NT2/D1 (cell line): ENCODE data around the gene GALNT7.

Experiments
- DNase-seq: peaks from one replicate; pipeline ENCODE4 v3.0.0-alpha.2; 2011; ENCODE audit warnings: low read depth, low spot score
- H3K27me3 ChIP-seq: 2 replicates; pipeline ENCODE4 v1.6.0; 2011; ENCODE audit warnings: mild to moderate bottlenecking; ENCODE audit not compliant: insufficient read length, insufficient read depth
- H3K36me3 ChIP-seq: 2 replicates; pipeline ENCODE4 v1.6.1; 2011; ENCODE audit warnings: mild to moderate bottlenecking, low read length, mixed read lengths; ENCODE audit not compliant: insufficient read depth, insufficient read length
- H3K4me1 ChIP-seq: 2 replicates; pipeline ENCODE4 v1.5.1; 2011; ENCODE audit not compliant: insufficient read depth, insufficient read length
- H3K4me3 ChIP-seq: 2 replicates; pipeline ENCODE4 v1.5.1; 2011; ENCODE audit warnings: low read depth; ENCODE audit not compliant: insufficient read length
- H3K9ac ChIP-seq: 2 replicates; pipeline ENCODE4 v1.6.0; 2011; ENCODE audit warnings: low read depth; ENCODE audit not compliant: insufficient read length
- H3K9me3 ChIP-seq: 2 replicates; pipeline ENCODE4 v1.5.1; 2011; ENCODE audit warnings: mild to moderate bottlenecking, low read length; ENCODE audit not compliant: insufficient read depth
- SUZ12 ChIP-seq: IDR thresholded peaks from 2 replicates; pipeline ENCODE4 v1.6.1; 2011; ENCODE audit not compliant: insufficient read length, insufficient read depth; ENCODE audit errors: extremely low read depth
- YY1 ChIP-seq: IDR thresholded peaks from 2 replicates; pipeline ENCODE4 v1.6.1; 2011; ENCODE audit not compliant: insufficient read length, insufficient read depth
- ZNF274 ChIP-seq: IDR thresholded peaks from 2 replicates; pipeline ENCODE4 v1.6.1; 2011; ENCODE audit warnings: mild to moderate bottlenecking, low read depth, low read length

The GALNT7 gene

GRCh38 chr4:173246719-173247118 lies 78.1 kb downstream of the GALNT7 start:
- Histone ChIP-seq H3K9ac (no peak overlapping the region), H3K36me3 (peaks cover 6% of the 10 kb centered on the region), H3K4me3 (no peak overlapping the region), H3K4me1 (peaks cover 2% of the 10 kb centered on the region), H3K27me3 (no peaks in the 10 kb centered on the region), H3K9me3 (no peaks in the 10 kb centered on the region)
- no peak for DNase-seq
- TF ChIP-seq YY1: no peak
- TF ChIP-seq ZNF274: no peak
- no peak for TF ChIP-seq SUZ12

- Histone ChIP-seq H3K27me3 (no peaks in the 10 kb centered on the region), H3K9me3 (no peaks in the 10 kb centered on the region), H3K4me1 (peaks cover 2% of the 10 kb centered on the region), H3K4me3 (no peak overlapping the region), H3K9ac (no peak overlapping the region), H3K36me3 (peaks cover 6% of the 10 kb centered on the region)
- DNase-seq: no peak
- TF ChIP-seq YY1 (no peak), ZNF274 (no peak), SUZ12 (no peak)
These were observed 78.7 kb downstream of the GALNT7 start for GRCh38 chr4:173247321-173247720.

DNA sequence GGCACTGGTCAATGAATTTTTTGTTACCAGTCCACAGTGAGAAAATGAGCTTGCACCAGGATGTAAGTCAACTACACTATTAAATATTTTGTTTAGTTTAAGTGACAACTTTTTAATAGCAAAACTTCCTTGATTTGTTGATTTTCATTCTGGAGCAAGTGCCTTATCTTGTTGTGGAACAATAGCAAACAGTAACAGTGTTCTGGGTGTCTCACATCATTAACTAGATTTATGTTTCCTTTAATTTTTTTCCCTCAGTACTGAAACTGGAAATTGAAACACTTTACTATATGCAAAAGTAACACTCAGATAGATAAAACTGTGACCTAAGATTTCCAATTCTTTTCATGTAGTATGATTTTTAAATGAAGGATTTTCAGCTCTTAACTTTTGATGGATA lies 80.1 kb downstream of the GALNT7 start:
- Histone ChIP-seq H3K4me3 (no peak overlapping the region), H3K4me1 (peaks cover 2% of the 10 kb centered on the region), H3K27me3 (no peaks in the 10 kb centered on the region), H3K9me3 (no peaks in the 10 kb centered on the region), H3K36me3 (peaks cover 6% of the 10 kb centered on the region), H3K9ac (no peak overlapping the region)
- no peak for DNase-seq
- TF ChIP-seq YY1 (no peak), SUZ12 (no peak), ZNF274 (no peak)

GRCh38 chr4:173252024-173252935 lies 83.7 kb downstream of the GALNT7 start:
- DNase-seq: no peak
- Histone ChIP-seq H3K27me3 (no peaks in the 10 kb centered on the region), H3K36me3 (peaks cover 6% of the 10 kb centered on the region), H3K4me3 (no peak overlapping the region), H3K4me1 (no peaks in the 10 kb centered on the region), H3K9me3 (no peaks in the 10 kb centered on the region), H3K9ac (no peak overlapping the region)
- TF ChIP-seq ZNF274 (no peak), SUZ12 (no peak), YY1 (no peak)

DNA sequence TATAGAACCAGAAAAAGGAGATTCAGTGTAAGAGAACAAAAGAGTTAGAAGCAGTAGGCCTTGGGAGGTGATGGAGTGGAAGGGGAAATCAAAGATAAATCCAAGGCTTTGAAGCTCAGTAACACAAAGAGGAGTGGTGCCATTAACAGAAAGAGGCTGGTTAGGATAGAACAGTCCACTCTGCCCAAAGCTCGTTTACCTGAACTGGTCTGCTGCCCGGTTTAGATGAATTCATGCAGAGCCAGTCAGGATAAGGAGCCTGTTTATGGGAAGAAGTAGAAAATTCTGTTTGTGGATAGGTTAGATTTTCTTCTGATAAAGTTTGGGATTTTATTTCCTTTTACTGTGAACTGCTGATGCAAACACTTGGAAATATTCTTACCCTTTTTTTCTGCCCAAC lies 85.0 kb downstream of the GALNT7 start:
- Histone ChIP-seq H3K9me3 (no peaks in the 10 kb centered on the region), H3K36me3 (no peaks in the 10 kb centered on the region), H3K4me1 (no peaks in the 10 kb centered on the region), H3K27me3 (no peaks in the 10 kb centered on the region), H3K9ac (no peak overlapping the region), H3K4me3 (no peak overlapping the region)
- TF ChIP-seq ZNF274 (no peak), YY1 (no peak), SUZ12 (no peak)
- DNase-seq: no peak

GRCh38 chr4:173254646-173255045 lies 86.0 kb downstream of the GALNT7 start:
- no peaks in the 10 kb centered on the region for H3K4me1 ChIP-seq
- TF ChIP-seq ZNF274 (no peak), SUZ12 (no peak), YY1 (no peak)
- no peak overlapping the region for H3K9ac ChIP-seq
- H3K27me3 ChIP-seq: no peaks in the 10 kb centered on the region
- no peak for DNase-seq
- H3K4me3 ChIP-seq: no peak overlapping the region
- H3K9me3 ChIP-seq: no peaks in the 10 kb centered on the region
- no peaks in the 10 kb centered on the region for H3K36me3 ChIP-seq

- TF ChIP-seq SUZ12 (no peak), ZNF274 (no peak), YY1 (no peak)
- Histone ChIP-seq H3K9ac (no peak overlapping the region), H3K36me3 (no peaks in the 10 kb centered on the region), H3K4me1 (no peaks in the 10 kb centered on the region), H3K4me3 (no peak overlapping the region), H3K9me3 (no peaks in the 10 kb centered on the region), H3K27me3 (no peaks in the 10 kb centered on the region)
- no peak for DNase-seq
These were observed 88.2 kb downstream of the GALNT7 start for GRCh38 chr4:173256825-173257224.
